HL-60 (cell line): ENCODE measurements around the gene NR2F1-AS1.

Source experiments
- DNase-seq, 2 experiments: peaks; one replicate each; pipeline ENCODE4 v3.0.0-alpha.2; 2010 to 2020; ENCODE audit warnings: low read depth in 1 of 2, low spot score in 1 of 2
- H3K27ac ChIP-seq: fragments of 250-450 bp; sonication (Bioruptor Pico); replicated peaks from 2 replicates; pipeline ENCODE4 v1.5.1; 2020; ENCODE audit warnings: mild to moderate bottlenecking, moderate library complexity
- H3K27me3 ChIP-seq: fragments of 250-450 bp; sonication (Bioruptor Pico); 2 replicates; pipeline ENCODE4 v1.5.1; 2021; ENCODE audit warnings: mild to moderate bottlenecking, moderate library complexity; ENCODE audit not compliant: insufficient read depth, poor library complexity, severe bottlenecking
- H3K4me3 ChIP-seq: replicated peaks from 2 replicates; pipeline ENCODE4 v1.5.1; 2011; ENCODE audit warnings: mild to moderate bottlenecking, control low read depth, low read length; ENCODE audit not compliant: insufficient read depth
- CTCF ChIP-seq: IDR thresholded peaks from one replicate; pipeline ENCODE4 v1.5.1; 2011; ENCODE audit warnings: low read length, control low read depth, inconsistent platforms; ENCODE audit not compliant: insufficient read depth
- GABPA ChIP-seq: IDR thresholded peaks from 2 replicates; pipeline ENCODE4 v1.6.1; 2012; ENCODE audit warnings: low read depth
- POLR2AphosphoS5 ChIP-seq: IDR thresholded peaks from 2 replicates; pipeline ENCODE4 v1.6.1; 2012; ENCODE audit warnings: low read depth
- REST ChIP-seq: IDR thresholded peaks from 2 replicates; pipeline ENCODE4 v1.6.1; 2012; ENCODE audit warnings: low read depth; ENCODE audit not compliant: insufficient replicate concordance
- SPI1 ChIP-seq: IDR thresholded peaks from 2 replicates; pipeline ENCODE4 v1.6.1; 2012; ENCODE audit warnings: low read depth, mild to moderate bottlenecking, borderline replicate concordance

The NR2F1-AS1 gene

GRCh38 chr5:93609762-93610161 lies 28.7 kb upstream of the NR2F1-AS1 start:
- TF ChIP-seq POLR2AphosphoS5 (no peak), REST (no peak), CTCF (no peak), SPI1 (no peak), GABPA (no peak)
- H3K27ac ChIP-seq = no peak overlapping the region
- no peak overlapping the region for H3K4me3 ChIP-seq
- peaks cover 25% of the 10 kb centered on the region for H3K27me3 ChIP-seq
- DNase-seq = no peak

- TF ChIP-seq SPI1 (no peak), CTCF (no peak)
- no peak for DNase-seq
- H3K27me3 ChIP-seq = peaks cover 25% of the 10 kb centered on the region
Measured at GRCh38 chr5:93608855-93609254, 27.8 kb upstream of the NR2F1-AS1 start.

GRCh38 chr5:93607367-93608258 lies 26.6 kb upstream of the NR2F1-AS1 start:
- peaks cover 21% of the 10 kb centered on the region for H3K27me3 ChIP-seq
- DNase-seq = no peak
- TF ChIP-seq POLR2AphosphoS5 (no peak), GABPA (no peak), CTCF (no peak), REST (no peak), SPI1 (no peak)
- H3K4me3 ChIP-seq = no peak overlapping the region
- no peak overlapping the region for H3K27ac ChIP-seq

More at GRCh38 chr5:93608855-93609254, 27.8 kb upstream of the NR2F1-AS1 start:
- Histone ChIP-seq H3K4me3 (no peak overlapping the region), H3K27ac (no peak overlapping the region)

GRCh38 chr5:93606382-93606752 lies 25.3 kb upstream of the NR2F1-AS1 start:
- Histone ChIP-seq H3K27ac (no peak overlapping the region), H3K4me3 (no peak overlapping the region), H3K27me3 (peaks cover 15% of the 10 kb centered on the region)
- DNase-seq = no peak
- TF ChIP-seq SPI1 (no peak), REST (no peak), CTCF (no peak), GABPA (no peak), POLR2AphosphoS5 (no peak)
